GM23338 (cell line): ENCODE results near the gene MCM9. TPM values are rescaled to one million over a fixed set of nuclear protein-coding genes. Genes with fewer than 3 reads are reported as not detected.
"Not testable (repeated sequence)": the region's sequence is repeated elsewhere in the genome, so short reads cannot be mapped to it uniquely, and the experiment has no call there.

Experiments
- ATAC-seq: fragments of 200-7000 bp; cut with Tn5 transposase; 3 replicates; pipeline ENCODE4 v1.9.1; 2020
- DNase-seq: peaks from one replicate; pipeline ENCODE4 v3.0.0-alpha.2; 2015; ENCODE audit warnings: low spot score
- H2AFZ ChIP-seq: fragments of 200-600 bp; sonication (generic); 2 replicates; pipeline ENCODE4 v1.8.0; 2016; ENCODE audit warnings: antibody characterized with exemption, mild to moderate bottlenecking, moderate library complexity
- H3F3A ChIP-seq: fragments of 200-600 bp; sonication (generic); replicated peaks from 2 replicates; pipeline ENCODE4 v1.8.0; 2017; ENCODE audit warnings: antibody characterized with exemption, mixed run types, low read depth
- H3K27ac ChIP-seq: fragments of 200-600 bp; sonication (generic); 2 replicates; pipeline ENCODE4 v1.6.1; 2016; ENCODE audit warnings: low read depth
- H3K27me3 ChIP-seq: fragments of 200-600 bp; sonication (generic); 2 replicates; pipeline ENCODE4 v1.8.0; 2016; ENCODE audit warnings: mild to moderate bottlenecking, mixed run types, moderate library complexity; ENCODE audit not compliant: insufficient read depth
- H3K36me3 ChIP-seq: fragments of 200-600 bp; sonication (generic); 2 replicates; pipeline ENCODE4 v1.8.0; 2016; ENCODE audit warnings: mild to moderate bottlenecking; ENCODE audit not compliant: insufficient read depth
- H3K4me1 ChIP-seq: fragments of 200-600 bp; sonication (generic); 2 replicates; pipeline ENCODE4 v1.8.0; 2016; ENCODE audit warnings: mild to moderate bottlenecking, moderate library complexity; ENCODE audit not compliant: insufficient read depth
- H3K4me2 ChIP-seq: fragments of 200-600 bp; sonication (generic); 2 replicates; pipeline ENCODE4 v1.7.1; 2017; ENCODE audit warnings: mixed run types
- H3K4me3 ChIP-seq: fragments of 200-600 bp; sonication (generic); 2 replicates; pipeline ENCODE4 v1.6.1; 2016; ENCODE audit warnings: mixed run types
- H3K79me2 ChIP-seq: fragments of 200-600 bp; sonication (generic); replicated peaks from 2 replicates; pipeline ENCODE4 v1.8.0; 2017; ENCODE audit warnings: mild to moderate bottlenecking; ENCODE audit not compliant: insufficient read depth
- H3K9me2 ChIP-seq: fragments of 200-600 bp; sonication (generic); 2 replicates; pipeline ENCODE4 v1.8.0; 2017; ENCODE audit not compliant: insufficient read depth
- H4K20me1 ChIP-seq: fragments of 200-600 bp; sonication (generic); replicated peaks from 2 replicates; pipeline ENCODE4 v1.8.0; 2017; ENCODE audit warnings: mild to moderate bottlenecking; ENCODE audit not compliant: insufficient read depth
- H3K27ac Mint-ChIP-seq: 2 replicates; pipeline ENCODE4 v1.8.0; 2020; ENCODE audit warnings: inconsistent platforms, mild to moderate bottlenecking, moderate library complexity, mixed read lengths
- H3K27me3 Mint-ChIP-seq: 3 replicates; pipeline ENCODE4 v1.8.0; 2022; ENCODE audit warnings: low read depth, mild to moderate bottlenecking, moderate library complexity, mixed read lengths, inconsistent platforms; ENCODE audit not compliant: insufficient read depth, poor library complexity
- H3K36me3 Mint-ChIP-seq: 3 replicates; pipeline ENCODE4 v1.8.0; 2021; ENCODE audit warnings: low read depth, mild to moderate bottlenecking, inconsistent platforms, moderate library complexity, mixed read lengths
- H3K4me1 Mint-ChIP-seq: 3 replicates; pipeline ENCODE4 v1.8.0; 2020; ENCODE audit warnings: mild to moderate bottlenecking, inconsistent platforms, mixed read lengths
- H3K4me3 Mint-ChIP-seq: 3 replicates; pipeline ENCODE4 v1.8.0; 2021; ENCODE audit warnings: moderate library complexity, mild to moderate bottlenecking, inconsistent platforms, mixed read lengths
- H3K9me3 Mint-ChIP-seq: 3 replicates; pipeline ENCODE4 v1.8.0; 2020; ENCODE audit warnings: moderate library complexity, mild to moderate bottlenecking, inconsistent platforms, mixed read lengths
- CREB1 ChIP-seq: fragments of 250-450 bp; sonication (Bioruptor Pico); IDR thresholded peaks from 2 replicates; pipeline ENCODE4 v1.5.0; 2020; ENCODE audit warnings: low read depth, mild to moderate bottlenecking, moderate library complexity
- EZH2 ChIP-seq: fragments of 200-600 bp; sonication (generic); IDR thresholded peaks from one replicate; pipeline ENCODE4 v1.8.0; 2017; ENCODE audit warnings: antibody characterized with exemption, mild to moderate bottlenecking, low read depth; ENCODE audit not compliant: unreplicated experiment
- EZH2phosphoT487 ChIP-seq: fragments of 200-600 bp; sonication (generic); IDR thresholded peaks from one replicate; pipeline ENCODE4 v1.8.1; 2018; ENCODE audit warnings: antibody characterized with exemption; ENCODE audit not compliant: unreplicated experiment
- JUNB ChIP-seq: IDR thresholded peaks from one replicate; pipeline ENCODE4 v1.6.1; 2016; ENCODE audit warnings: antibody characterized with exemption; ENCODE audit not compliant: unreplicated experiment
- NANOG ChIP-seq: IDR thresholded peaks from 2 replicates; pipeline ENCODE4 v1.6.1; 2016; ENCODE audit warnings: antibody characterized with exemption, borderline replicate concordance
- POLR2AphosphoS5 ChIP-seq: IDR thresholded peaks from 2 replicates; pipeline ENCODE4 v1.6.1; 2016; ENCODE audit warnings: antibody characterized with exemption, low read depth
- STAT1 ChIP-seq: IDR thresholded peaks from one replicate; pipeline ENCODE4 v1.6.1; 2016; ENCODE audit warnings: antibody characterized with exemption; ENCODE audit not compliant: unreplicated experiment
- ZNF114 ChIP-seq: fragments of 250-450 bp; sonication (Bioruptor Pico); IDR thresholded peaks from 2 replicates; pipeline ENCODE4 v1.5.0; 2020; ENCODE audit warnings: mild to moderate bottlenecking, moderate library complexity
- ZNF331 ChIP-seq: fragments of 250-450 bp; sonication (Bioruptor Pico); IDR thresholded peaks from 2 replicates; pipeline ENCODE4 v1.5.0; 2020; ENCODE audit warnings: low read depth, mild to moderate bottlenecking, moderate library complexity
- polyA plus RNA-seq: library from polyadenylated mRNA; unstranded; fragments of >200 nt; fragmentation: Nextera tagmentation; extraction: Ambion mirVana; gene quantifications from 2 replicates; pipeline ENCODE4 v1.2.1, GENCODE V29; 2016
- total RNA-seq: library from RNA; depleted of rRNA; stranded (reverse); fragments of >200 nt; shearing (Covaris generic); gene quantifications from 2 replicates; pipeline ENCODE4 v1.2.3, GENCODE V29; 2014
- TF ChIP-seq, protein P1 (sequence below): IDR thresholded peaks from 2 replicates; pipeline ENCODE4 v1.6.1; 2016; ENCODE audit warnings: antibody characterized with exemption
- TF ChIP-seq, protein P2 (sequence below): IDR thresholded peaks from one replicate; pipeline ENCODE4 v1.6.1; 2018; ENCODE audit warnings: antibody characterized with exemption; ENCODE audit not compliant: unreplicated experiment
- TF ChIP-seq, protein P3 (sequence below): fragments of 250-450 bp; sonication (Bioruptor Pico); IDR thresholded peaks from 2 replicates; pipeline ENCODE4 v1.5.0; 2020; ENCODE audit warnings: mild to moderate bottlenecking, moderate library complexity

Gene MCM9
- total and polyA plus RNA-seq, 2 experiments from 2014 or later = 14.9 to 16.6 TPM

DNA sequence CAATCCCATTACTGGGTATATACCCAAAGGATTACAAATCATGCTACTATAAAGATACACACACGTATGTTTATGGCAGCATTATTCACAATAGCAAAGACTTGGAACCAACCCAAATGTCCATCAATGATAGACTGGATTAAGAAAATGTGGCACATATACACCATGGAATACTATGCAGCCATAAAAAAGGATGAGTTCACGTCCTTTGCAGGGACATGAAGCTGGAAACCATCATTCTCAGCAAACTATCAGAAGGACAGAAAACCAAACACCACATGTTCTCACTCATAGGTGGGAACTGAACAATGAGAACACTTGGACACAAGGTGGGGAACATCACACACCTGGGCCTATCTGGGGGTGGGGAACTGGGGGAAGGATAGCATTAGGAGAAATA, 66.1 kb downstream of the MCM9 start:
- DNase-seq, H3K4me3 Mint-ChIP-seq, H3K36me3 ChIP-seq: not testable (repeated sequence)

DNA sequence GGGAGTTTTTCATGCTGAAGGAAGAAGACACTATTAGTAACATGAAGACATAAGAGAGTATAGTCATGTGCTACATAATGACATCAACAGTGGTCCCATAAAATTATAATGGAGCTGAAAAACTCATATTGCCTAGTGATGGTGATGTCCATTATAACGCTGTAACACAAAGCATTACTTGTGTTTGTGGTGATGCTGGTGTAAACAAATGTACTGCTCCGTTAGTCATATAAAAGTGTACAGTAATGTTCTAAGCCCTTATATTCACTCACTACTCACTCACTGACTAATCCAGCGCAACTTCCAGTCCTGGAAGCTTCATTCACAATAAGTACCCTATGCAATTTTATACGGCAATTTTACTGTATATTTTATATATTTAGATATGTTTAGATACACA, 67.8 kb downstream of the MCM9 start:
- Histone ChIP-seq H3K9me2 (no peaks in the 10 kb centered on the region), H3K27ac (no peak overlapping the region), H3K4me3 (no peak overlapping the region), H3K27me3 (no peaks in the 10 kb centered on the region), H3K4me1 (no peaks in the 10 kb centered on the region), H3K79me2 (peaks cover 32% of the 10 kb centered on the region), H3K36me3 (no peaks in the 10 kb centered on the region), H4K20me1 (no peaks in the 10 kb centered on the region), H3K4me2 (no peak overlapping the region), H2AFZ (no peak overlapping the region), H3F3A (no peaks in the 10 kb centered on the region)
- Mint-ChIP-seq H3K9me3 (peaks cover 8% of the 10 kb centered on the region), H3K4me3 (no peak overlapping the region), H3K4me1 (no peaks in the 10 kb centered on the region; the same call in 2 of the 3 replicates), H3K27ac (no peak overlapping the region), H3K27me3 (no peaks in the 10 kb centered on the region), H3K36me3 (peaks cover 11% of the 10 kb centered on the region)
- ATAC-seq (no peak), DNase-seq (no peak)
- no peak for TF ChIP-seq POLR2AphosphoS5
- TF ChIP-seq JUNB = no peak
- TF ChIP-seq NANOG = no peak
- no peak for TF ChIP-seq CREB1 (CRISPR knock-in tag)
- no peak for TF ChIP-seq ZNF114
- TF ChIP-seq, protein P1, sequence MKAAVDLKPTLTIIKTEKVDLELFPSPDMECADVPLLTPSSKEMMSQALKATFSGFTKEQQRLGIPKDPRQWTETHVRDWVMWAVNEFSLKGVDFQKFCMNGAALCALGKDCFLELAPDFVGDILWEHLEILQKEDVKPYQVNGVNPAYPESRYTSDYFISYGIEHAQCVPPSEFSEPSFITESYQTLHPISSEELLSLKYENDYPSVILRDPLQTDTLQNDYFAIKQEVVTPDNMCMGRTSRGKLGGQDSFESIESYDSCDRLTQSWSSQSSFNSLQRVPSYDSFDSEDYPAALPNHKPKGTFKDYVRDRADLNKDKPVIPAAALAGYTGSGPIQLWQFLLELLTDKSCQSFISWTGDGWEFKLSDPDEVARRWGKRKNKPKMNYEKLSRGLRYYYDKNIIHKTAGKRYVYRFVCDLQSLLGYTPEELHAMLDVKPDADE = no peak
- TF ChIP-seq, protein P2, sequence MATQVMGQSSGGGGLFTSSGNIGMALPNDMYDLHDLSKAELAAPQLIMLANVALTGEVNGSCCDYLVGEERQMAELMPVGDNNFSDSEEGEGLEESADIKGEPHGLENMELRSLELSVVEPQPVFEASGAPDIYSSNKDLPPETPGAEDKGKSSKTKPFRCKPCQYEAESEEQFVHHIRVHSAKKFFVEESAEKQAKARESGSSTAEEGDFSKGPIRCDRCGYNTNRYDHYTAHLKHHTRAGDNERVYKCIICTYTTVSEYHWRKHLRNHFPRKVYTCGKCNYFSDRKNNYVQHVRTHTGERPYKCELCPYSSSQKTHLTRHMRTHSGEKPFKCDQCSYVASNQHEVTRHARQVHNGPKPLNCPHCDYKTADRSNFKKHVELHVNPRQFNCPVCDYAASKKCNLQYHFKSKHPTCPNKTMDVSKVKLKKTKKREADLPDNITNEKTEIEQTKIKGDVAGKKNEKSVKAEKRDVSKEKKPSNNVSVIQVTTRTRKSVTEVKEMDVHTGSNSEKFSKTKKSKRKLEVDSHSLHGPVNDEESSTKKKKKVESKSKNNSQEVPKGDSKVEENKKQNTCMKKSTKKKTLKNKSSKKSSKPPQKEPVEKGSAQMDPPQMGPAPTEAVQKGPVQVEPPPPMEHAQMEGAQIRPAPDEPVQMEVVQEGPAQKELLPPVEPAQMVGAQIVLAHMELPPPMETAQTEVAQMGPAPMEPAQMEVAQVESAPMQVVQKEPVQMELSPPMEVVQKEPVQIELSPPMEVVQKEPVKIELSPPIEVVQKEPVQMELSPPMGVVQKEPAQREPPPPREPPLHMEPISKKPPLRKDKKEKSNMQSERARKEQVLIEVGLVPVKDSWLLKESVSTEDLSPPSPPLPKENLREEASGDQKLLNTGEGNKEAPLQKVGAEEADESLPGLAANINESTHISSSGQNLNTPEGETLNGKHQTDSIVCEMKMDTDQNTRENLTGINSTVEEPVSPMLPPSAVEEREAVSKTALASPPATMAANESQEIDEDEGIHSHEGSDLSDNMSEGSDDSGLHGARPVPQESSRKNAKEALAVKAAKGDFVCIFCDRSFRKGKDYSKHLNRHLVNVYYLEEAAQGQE = no peak
- no peak for TF ChIP-seq EZH2
- TF ChIP-seq ZNF331 (CRISPR knock-in tag) = no peak
- TF ChIP-seq, protein P3, sequence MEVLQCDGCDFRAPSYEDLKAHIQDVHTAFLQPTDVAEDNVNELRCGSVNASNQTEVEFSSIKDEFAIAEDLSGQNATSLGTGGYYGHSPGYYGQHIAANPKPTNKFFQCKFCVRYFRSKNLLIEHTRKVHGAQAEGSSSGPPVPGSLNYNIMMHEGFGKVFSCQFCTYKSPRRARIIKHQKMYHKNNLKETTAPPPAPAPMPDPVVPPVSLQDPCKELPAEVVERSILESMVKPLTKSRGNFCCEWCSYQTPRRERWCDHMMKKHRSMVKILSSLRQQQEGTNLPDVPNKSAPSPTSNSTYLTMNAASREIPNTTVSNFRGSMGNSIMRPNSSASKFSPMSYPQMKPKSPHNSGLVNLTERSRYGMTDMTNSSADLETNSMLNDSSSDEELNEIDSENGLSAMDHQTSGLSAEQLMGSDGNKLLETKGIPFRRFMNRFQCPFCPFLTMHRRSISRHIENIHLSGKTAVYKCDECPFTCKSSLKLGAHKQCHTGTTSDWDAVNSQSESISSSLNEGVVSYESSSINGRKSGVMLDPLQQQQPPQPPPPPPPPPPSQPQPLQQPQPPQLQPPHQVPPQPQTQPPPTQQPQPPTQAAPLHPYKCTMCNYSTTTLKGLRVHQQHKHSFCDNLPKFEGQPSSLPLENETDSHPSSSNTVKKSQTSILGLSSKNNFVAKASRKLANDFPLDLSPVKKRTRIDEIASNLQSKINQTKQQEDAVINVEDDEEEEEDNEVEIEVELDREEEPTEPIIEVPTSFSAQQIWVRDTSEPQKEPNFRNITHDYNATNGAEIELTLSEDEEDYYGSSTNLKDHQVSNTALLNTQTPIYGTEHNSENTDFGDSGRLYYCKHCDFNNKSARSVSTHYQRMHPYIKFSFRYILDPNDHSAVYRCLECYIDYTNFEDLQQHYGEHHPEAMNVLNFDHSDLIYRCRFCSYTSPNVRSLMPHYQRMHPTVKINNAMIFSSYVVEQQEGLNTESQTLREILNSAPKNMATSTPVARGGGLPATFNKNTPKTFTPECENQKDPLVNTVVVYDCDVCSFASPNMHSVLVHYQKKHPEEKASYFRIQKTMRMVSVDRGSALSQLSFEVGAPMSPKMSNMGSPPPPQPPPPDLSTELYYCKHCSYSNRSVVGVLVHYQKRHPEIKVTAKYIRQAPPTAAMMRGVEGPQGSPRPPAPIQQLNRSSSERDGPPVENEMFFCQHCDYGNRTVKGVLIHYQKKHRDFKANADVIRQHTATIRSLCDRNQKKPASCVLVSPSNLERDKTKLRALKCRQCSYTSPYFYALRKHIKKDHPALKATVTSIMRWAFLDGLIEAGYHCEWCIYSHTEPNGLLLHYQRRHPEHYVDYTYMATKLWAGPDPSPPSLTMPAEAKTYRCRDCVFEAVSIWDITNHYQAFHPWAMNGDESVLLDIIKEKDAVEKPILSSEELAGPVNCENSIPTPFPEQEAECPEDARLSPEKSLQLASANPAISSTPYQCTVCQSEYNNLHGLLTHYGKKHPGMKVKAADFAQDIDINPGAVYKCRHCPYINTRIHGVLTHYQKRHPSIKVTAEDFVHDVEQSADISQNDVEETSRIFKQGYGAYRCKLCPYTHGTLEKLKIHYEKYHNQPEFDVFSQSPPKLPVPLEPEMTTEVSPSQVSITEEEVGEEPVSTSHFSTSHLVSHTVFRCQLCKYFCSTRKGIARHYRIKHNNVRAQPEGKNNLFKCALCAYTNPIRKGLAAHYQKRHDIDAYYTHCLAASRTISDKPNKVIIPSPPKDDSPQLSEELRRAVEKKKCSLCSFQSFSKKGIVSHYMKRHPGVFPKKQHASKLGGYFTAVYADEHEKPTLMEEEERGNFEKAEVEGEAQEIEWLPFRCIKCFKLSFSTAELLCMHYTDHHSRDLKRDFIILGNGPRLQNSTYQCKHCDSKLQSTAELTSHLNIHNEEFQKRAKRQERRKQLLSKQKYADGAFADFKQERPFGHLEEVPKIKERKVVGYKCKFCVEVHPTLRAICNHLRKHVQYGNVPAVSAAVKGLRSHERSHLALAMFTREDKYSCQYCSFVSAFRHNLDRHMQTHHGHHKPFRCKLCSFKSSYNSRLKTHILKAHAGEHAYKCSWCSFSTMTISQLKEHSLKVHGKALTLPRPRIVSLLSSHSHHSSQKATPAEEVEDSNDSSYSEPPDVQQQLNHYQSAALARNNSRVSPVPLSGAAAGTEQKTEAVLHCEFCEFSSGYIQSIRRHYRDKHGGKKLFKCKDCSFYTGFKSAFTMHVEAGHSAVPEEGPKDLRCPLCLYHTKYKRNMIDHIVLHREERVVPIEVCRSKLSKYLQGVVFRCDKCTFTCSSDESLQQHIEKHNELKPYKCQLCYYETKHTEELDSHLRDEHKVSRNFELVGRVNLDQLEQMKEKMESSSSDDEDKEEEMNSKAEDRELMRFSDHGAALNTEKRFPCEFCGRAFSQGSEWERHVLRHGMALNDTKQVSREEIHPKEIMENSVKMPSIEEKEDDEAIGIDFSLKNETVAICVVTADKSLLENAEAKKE (CRISPR knock-in tag) = no peak
- no peak for TF ChIP-seq EZH2phosphoT487
- TF ChIP-seq STAT1 = no peak

More for the DNA sequence above, 66.1 kb downstream of the MCM9 start:
- H3K27ac ChIP-seq, H3K9me2 ChIP-seq, H3K4me1 Mint-ChIP-seq, H2AFZ ChIP-seq, H4K20me1 ChIP-seq, H3K27me3 ChIP-seq, H3K9me3 Mint-ChIP-seq, H3K4me2 ChIP-seq, H3K36me3 Mint-ChIP-seq, H3K27ac Mint-ChIP-seq, H3F3A ChIP-seq, ATAC-seq, H3K4me3 ChIP-seq, H3K27me3 Mint-ChIP-seq, H3K4me1 ChIP-seq: not testable (repeated sequence)
- H3K79me2 ChIP-seq = peaks cover 34% of the 10 kb centered on the region
